HuH-7.5 (cell line): ENCODE measurements around the gene C5orf15.
A peak's percentile ranks its signal among the peaks of the same experiment; 100 is the strongest.
"Not testable (repeated sequence)": the region's sequence is repeated elsewhere in the genome, so short reads cannot be mapped to it uniquely, and the experiment has no call there.

Source experiments
- DNase-seq: peaks from one replicate; pipeline ENCODE4 v3.0.0; 2011; ENCODE audit warnings: low spot score

Gene C5orf15

GRCh38 chr5:133962801-133963476 lies 5.5 kb downstream of the C5orf15 start:
- DNase-seq = no peak

GRCh38 chr5:133962131-133962530 lies 6.3 kb downstream of the C5orf15 start:
- no peak for DNase-seq

DNA sequence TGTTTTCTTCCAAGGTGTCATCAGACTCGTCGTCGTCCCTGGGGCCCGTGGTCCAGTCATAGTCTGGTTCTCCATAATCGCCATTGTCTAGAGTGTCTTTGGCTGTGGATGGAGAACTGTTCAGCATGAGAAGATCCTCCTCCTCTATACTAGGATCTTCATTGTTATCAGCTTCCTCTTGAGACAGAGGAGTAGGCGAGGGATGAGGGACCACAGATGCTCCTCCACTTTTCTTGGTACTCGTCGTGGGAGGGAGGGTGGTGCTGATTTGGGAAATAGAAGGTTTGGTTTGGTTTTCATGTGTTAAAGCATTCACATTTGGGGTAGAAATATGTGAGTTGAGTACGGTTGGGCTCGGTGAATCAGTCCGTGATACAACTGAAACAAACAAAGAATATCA lies 8.8 kb downstream of the C5orf15 start:
- no peak for DNase-seq

DNA sequence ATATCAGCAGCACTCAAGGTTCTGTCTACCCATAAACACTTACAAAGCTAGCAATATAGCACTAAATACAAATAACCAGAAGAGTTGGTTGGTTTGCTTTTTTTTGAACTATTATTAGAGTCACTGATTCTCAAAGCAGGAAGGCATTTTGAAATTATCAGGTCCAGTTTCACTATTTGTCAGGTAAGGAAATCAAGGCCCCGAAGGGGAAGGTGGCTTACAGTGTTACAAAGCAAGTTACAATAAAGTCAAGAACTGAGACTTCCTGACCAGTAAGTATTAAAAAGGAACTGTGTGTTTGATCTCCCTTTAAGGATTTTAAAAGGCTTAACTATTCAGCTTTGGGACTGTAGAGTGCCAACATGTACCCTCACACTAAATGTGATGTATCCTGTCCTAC lies 10.8 kb downstream of the C5orf15 start:
- DNase-seq = no peak

GRCh38 chr5:133957080-133957479 lies 11.3 kb downstream of the C5orf15 start:
- DNase-seq = no peak

- not testable (repeated sequence) for DNase-seq
Measured at GRCh38 chr5:133956196-133956595, 12.2 kb downstream of the C5orf15 start.

- DNase-seq = no peak
Measured at GRCh38 chr5:133953568-133954145, 14.8 kb downstream of the C5orf15 start.

GRCh38 chr5:133952729-133953567 lies 15.5 kb downstream of the C5orf15 start:
- no peak for DNase-seq

GRCh38 chr5:133950821-133951612 lies 17.4 kb downstream of the C5orf15 start:
- DNase-seq = no peak

- DNase-seq = no peak
Measured at GRCh38 chr5:133948721-133949120, 19.7 kb downstream of the C5orf15 start.

DNA sequence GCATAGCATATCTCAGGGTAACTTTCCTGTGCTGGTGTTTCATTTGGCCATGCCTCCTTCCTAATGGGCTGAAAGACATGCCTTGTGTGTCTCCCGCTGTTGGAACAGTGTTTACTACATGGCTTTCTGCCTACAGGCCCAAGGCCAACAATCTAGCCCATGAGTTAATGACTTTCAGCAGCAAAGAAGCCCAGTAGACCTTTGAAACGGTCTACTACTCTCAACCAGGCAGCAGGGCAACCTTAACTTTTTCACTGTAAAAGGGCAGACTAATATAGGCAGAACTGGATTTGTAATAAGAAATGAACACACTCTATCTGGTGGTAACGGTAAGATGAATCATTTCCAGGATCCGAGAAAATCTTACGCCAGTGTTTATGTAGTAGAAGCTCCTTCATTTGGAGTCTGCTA lies 21.0 kb downstream of the C5orf15 start:
- DNase-seq = no peak

GRCh38 chr5:133945568-133945967 lies 22.9 kb downstream of the C5orf15 start:
- no peak for DNase-seq

DNA sequence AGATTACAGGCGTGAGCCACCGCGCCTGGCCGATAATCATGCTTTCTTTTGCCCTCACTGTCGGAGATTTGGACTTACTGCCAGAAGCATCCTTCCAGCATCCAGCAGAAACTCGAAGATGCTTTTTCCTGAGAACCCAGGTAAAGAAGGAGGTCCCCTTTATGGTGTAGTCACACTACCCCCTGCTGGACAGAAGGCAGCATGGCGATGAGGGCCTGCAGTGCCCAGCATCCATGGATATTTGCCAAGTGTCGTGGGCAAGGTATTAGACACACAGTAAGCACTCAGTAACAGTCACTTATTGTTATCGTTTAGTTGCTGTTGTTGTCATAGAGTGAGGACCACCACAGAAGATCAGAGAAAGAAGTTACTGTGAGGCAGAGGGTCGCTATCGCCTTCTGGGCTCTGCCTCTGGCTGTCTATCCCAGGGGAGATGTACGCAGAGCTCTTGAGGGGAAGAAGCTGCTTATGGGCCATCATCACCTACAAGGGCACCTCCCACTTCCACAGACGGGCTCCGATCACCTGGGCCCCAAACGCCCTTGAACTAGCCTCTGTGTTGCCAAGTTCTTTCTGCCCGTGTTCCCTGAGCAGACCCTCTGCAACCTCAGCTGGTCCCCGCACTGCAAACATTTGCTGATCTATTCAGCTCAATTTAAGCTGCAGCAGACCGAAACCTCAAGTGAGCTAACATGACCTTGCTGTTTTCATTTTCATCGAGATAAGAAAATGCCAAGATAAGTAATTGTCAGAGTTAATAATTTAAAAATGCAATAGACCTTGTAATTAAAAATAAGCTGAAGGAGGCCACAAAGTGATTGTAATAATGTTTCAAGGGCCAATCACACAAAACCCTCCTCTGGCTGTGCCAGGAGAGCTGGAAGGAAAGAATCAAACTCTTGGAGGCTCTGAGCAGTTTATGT lies 23.9 kb downstream of the C5orf15 start:
- peak; percentile 36 for DNase-seq

- DNase-seq = no peak
Measured at GRCh38 chr5:133943475-133943817, 25.0 kb downstream of the C5orf15 start.

GRCh38 chr5:133942614-133943474 lies 25.6 kb downstream of the C5orf15 start:
- no peak for DNase-seq

DNA sequence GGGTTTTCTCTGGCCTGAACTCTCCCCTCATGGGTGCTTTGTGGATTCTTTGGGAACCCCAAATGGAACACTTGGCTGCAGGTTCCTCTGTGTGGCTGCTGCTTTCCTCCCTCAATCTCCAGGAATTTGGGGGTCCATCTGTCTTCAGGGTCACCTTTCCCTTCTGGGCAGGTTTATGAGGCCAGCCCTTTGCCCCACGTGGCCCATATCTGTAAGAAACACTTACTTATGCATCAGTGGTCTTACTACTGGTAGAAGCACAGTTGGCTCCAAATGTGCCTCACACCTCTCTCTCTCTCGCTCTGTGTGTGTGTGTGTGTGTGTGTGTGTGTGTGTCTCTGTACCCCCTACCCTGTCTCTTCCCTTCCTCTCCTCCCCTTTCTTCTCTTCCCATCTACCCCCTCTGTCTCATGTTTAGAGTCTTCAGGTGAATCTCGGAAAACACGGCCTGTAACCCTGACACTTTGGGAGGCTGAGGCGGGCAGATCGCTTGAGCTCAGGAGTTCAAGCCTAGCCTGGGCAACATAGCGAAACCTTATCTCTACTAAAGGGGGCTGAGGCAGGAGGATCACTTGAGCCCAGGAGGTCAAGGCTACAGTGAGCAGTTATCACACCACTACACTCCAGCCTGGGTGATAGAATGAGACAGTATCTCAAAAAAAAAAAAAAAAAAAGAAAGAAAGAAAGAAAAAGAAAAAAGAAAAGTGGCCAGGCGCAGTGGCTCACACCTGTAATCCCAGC lies 26.8 kb downstream of the C5orf15 start:
- no peak for DNase-seq

DNA sequence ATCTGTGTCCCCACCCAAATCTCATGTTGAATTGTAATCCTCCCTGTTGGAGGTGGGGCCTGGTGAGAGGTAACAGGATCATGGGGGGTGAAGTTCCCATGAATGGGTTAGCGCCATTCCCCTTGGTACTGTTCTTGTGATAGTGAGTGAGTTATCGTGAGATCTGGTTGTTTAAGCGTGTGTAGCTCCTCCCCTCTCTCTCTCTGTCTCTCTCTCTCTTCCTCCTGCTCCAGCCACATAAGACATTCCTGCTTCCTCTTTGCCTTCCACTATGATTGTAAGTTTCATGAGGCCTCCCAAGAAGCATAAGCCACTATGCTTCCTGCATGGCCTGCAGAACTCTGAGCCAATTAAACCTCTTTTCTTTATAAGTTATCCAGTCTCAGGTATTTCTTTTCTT lies 28.8 kb downstream of the C5orf15 start:
- no peak for DNase-seq

DNA sequence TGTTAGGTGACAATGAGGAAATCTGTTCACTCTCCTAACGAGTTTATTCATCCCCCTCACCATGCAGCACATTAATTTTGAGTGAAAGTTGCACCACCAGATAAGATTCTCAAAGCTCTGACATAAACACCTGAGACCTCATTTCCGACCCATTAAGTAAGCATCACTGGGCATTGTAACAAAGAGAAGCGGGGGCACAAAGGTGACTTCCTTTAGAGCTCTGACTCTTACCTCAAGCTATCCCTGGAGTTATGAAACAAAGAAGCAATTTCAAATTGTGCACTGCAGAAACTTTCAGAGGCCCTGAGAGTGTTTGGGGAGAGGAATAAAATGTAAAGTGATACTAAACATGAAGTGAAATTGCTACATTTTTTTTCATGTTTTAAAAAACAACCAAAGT lies 29.5 kb downstream of the C5orf15 start:
- no peak for DNase-seq

- no peak for DNase-seq
Measured at GRCh38 chr5:133938039-133938821, 30.2 kb downstream of the C5orf15 start.
